ENCODE measurements around the gene DOCK8.

DNA sequence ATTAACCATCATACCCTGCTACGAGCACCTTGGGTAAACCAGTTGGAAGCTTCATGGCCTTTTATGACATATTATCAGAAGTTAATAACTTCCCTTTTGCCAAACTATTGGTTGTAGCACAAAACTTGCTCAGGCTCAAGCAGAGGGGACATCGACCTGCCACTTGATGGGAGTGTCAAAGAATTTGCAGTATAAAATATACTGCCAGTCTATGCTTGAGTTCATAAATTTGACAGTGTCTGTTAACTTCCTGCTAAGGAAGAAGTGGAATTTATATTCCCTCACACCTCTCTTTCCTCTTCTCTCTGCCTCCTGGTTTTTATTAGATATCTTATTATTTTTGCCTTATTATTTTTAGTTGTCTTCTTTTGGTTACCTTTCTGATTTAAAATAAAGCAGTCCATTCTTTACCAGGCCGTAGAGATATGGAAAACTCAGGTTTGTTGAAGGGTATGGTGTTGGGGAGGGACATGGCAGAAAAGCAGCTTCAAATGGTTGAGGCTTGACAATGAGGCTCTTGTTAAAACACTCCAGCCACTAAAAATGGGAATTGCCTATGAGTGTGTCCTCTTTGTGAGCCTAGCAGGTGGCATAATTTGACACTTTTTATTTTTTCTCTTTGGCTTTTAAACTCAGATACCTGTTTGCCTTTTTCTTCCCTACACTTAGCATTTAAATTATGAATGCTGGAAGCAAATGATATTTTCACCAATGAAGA is 298.0 kb downstream of the DOCK8 start:
- TF ChIP-seq, protein P1, sequence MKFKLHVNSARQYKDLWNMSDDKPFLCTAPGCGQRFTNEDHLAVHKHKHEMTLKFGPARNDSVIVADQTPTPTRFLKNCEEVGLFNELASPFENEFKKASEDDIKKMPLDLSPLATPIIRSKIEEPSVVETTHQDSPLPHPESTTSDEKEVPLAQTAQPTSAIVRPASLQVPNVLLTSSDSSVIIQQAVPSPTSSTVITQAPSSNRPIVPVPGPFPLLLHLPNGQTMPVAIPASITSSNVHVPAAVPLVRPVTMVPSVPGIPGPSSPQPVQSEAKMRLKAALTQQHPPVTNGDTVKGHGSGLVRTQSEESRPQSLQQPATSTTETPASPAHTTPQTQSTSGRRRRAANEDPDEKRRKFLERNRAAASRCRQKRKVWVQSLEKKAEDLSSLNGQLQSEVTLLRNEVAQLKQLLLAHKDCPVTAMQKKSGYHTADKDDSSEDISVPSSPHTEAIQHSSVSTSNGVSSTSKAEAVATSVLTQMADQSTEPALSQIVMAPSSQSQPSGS (CRISPR knock-in tag; IDR thresholded peaks at IDR 0.05): no peak
- TF ChIP-seq FOXA1 (IDR thresholded peaks at IDR 0.05) (no peak), FOXA1 (CRISPR knock-in tag; IDR thresholded peaks at IDR 0.05) (no peak)
